COLO668 (cell line): Measurements from ENCODE around the gene RUSF1.
"Not testable (repeated sequence)": the region's sequence is repeated elsewhere in the genome, so short reads cannot be mapped to it uniquely, and the experiment has no call there.

ENCODE experiments used
- DNase-seq: peaks from one replicate; lab custom pipeline; 2025; ENCODE audit not compliant: unreplicated experiment; lab: John Stamatoyannopoulos, UW

RUSF1 gene

DNA sequence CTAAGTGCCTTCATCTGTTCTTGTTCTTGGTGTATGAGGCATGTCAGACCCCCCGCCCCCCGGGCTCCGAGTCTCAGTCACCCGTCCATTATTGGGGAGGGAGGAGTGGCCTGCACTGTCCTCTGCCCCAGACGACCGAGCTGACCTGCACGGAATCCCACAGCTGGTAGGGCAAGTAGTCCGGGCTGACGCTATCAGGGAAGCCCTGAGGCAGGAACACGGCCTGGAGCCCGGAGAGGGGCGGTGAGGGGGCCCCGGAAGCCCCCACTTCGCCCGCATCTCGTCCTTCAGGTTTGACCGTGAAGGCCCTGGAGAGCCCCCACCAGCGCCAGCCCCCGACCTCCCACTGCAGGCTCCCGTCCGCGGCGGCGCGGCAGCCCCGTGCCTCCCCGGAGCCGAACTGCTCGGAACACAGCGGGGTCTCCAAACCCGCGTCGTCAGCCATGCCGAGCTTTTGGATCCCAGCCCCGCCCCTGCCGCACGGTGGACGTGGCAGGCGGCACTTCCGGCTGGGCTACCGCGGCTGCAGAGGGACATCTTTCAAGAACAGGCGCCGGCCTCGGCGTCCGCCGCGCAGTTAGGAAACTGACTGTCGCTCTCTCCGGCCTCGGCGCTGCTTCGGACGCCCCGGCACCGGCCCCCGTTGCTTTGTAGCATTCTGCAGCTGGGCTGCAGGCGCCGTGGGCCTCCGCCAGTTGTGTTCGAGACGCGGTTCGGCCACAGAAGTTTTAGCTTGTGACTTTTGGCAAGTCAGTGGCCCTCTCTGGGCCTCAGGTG is at the start of gene RUSF1:
TSS of gene RUSF1 (minus strand) at position 463 of the 777 bp plus-strand sequence. CDS start at position 445, 18 bp downstream.
- peak; percentile 92 for DNase-seq

GRCh38 chr16:31542763-31543162 is 34.6 kb upstream of the RUSF1 start:
- no peak for DNase-seq

GRCh38 chr16:31539762-31540161 is 31.6 kb upstream of the RUSF1 start:
- not testable (repeated sequence) for DNase-seq

- DNase-seq = not testable (repeated sequence)
These were observed 30.0 kb upstream of the RUSF1 start for GRCh38 chr16:31538243-31538598.

GRCh38 chr16:31537362-31538242 is 29.4 kb upstream of the RUSF1 start:
- peak; percentile 14 for DNase-seq

DNA sequence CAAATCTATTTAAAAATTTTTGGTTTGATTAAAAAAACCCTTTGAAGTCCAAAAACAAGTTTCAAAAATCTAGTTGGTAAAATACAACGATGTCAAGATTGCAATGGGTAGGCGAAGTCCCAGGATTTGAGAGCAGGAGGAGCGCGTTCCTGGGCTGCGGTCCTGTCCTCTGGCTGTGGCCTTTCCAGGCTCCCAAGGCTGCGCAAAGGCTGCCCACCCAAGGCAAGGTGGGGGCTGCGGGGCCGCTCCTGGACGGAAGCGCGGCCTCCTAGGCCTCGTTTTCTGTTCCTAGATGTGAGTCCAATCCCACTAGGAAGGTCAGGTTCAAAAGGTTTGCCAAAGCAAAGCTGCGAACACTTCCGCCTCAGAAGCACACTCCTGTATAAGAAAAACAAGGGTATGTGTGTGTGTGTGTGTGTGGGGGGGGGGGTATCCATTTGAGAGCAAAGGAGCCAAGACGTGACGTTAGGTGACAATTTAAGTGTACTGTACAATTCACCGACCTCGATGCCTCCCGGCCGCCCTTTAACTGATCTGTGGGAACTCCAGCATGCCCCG is 28.7 kb upstream of the RUSF1 start:
- no peak for DNase-seq

DNA sequence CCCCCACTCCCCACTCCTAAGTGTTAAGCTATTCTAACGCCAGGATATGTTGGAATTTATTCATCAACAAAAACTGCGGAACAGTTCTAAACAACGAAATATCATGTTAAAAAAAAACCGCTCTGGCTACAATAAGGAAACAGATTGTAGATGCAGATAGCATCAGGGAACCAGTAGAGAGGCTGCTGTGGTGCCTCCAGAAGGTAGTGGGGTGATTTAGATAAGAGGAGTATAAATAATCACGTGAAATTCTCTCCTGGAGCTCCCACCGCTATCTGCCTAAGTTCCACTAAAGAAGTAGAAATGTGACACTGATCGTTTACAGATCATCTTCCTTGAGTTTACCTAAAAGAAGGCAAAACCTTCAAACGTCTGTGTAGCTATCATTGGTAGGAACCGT is 27.5 kb upstream of the RUSF1 start:
- DNase-seq = no peak

DNA sequence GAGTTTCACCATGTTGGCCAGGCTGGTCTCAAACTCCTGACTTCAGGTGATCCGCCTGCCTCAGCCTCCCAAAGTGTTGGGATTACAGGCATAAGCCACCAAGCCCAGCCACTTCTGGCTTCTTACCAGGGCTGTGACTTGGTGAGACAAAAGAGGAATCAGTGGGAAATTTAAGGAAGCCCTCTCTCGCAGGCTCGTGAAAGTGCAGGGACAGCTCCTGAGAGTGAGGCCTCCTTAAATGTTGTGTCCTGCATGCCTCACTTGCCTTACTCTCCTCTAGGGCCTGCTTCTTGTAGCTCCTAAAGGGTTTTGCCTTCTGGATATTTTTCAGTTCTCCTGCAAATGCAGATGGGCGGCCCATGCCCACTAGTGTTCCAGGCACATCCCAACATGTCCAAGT is 24.7 kb upstream of the RUSF1 start:
- DNase-seq = no peak

- DNase-seq = no peak
These were observed 23.9 kb upstream of the RUSF1 start for GRCh38 chr16:31532120-31532519.

DNA sequence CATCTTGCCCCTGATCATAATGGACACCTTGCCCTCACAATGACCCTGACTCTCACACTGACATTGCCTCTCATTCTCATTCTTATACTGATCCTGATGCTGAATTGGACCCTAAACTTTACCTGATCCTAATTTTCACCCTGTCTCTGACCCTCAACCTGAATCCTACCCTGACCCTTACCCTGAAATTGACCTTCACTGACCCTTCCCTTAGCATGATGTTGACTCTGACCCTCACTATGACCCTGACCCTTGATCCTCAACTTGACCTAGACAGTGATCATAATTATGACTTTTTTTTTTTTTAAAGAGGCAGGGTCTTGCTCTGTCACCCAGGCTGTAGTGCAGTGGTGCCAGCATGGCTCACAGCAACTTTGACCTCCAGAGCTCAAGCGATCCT is 22.9 kb upstream of the RUSF1 start:
- DNase-seq = no peak

DNA sequence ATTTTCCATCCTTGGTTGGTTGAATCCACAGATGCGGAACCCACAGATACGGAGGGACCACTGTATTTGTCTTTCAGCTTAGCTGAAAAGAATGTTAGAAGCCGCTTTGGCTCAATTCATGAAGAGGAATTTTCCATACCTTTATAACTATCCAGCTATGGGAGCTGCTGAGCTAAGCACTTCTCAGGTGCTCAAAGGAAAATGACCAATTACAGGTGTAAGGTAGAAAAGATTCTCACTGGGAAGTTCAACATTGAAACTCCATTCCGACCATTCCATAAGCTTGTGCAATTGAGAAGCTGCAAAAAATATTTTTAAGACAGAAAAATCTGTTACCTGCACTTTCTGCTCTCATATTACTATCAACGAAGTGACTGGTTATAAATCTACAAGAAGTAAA is 22.2 kb upstream of the RUSF1 start:
- no peak for DNase-seq

DNA sequence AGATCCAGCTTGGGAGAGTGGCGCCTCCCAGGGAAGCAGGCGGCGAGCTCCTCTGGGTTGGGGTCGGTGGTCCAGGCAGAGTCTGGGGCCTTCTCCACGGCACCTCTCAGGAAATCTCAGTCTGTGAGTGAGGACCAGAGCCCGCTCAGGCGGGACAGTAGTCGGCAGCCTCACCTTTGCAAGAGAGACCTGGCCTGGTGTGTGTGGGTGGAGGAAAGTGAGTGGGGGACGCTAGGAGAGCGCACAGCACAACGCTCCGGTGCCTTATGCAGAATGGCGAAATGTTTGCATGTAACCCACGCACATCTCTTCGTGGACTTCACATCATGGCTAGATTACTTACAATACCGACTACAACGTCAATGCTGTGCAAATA is 21.7 kb upstream of the RUSF1 start:
- DNase-seq = no peak

DNA sequence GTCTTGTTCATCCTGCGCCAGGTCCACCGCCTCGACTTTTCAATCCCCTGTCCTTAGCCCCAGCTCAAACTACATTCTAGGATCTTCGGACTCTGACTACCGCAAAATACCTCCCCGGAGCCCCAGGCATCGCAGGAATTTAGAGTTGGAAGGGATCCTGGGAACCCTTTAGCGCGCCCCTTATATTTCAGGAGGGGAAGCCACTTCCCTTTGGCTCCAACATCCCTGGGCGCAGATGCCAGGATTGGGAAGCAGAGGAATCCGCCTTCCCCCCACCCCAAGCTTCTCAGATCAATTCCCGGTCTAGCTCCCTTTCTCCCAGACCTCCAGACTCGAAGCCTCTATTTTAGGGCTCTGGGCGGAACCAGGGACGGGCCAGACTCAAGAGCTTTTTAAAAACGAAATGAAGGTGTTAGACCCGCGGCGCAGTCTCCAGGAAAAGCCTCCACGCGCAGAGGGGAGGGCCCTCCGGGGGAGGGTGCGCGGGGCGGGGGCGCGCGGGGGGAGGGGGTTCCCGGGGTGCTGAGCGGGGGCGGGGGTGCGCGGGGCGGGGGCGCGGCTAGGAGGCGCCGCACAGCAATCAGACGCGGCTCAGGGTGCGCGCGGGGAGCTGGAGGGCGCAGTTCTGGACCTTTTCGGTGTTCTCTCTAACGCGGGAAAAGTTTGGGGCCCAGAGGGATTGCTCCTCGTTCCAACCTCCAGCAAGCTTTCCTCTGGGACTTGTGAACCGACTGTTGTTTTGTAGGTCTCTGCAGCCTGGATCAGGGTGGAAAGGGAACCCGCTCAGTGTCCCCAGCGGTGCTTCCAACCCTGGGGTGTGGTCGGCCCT is 21.1 kb upstream of the RUSF1 start:
- no peak for DNase-seq

- DNase-seq = no peak
These were observed 20.4 kb upstream of the RUSF1 start for GRCh38 chr16:31528523-31529107.

DNA sequence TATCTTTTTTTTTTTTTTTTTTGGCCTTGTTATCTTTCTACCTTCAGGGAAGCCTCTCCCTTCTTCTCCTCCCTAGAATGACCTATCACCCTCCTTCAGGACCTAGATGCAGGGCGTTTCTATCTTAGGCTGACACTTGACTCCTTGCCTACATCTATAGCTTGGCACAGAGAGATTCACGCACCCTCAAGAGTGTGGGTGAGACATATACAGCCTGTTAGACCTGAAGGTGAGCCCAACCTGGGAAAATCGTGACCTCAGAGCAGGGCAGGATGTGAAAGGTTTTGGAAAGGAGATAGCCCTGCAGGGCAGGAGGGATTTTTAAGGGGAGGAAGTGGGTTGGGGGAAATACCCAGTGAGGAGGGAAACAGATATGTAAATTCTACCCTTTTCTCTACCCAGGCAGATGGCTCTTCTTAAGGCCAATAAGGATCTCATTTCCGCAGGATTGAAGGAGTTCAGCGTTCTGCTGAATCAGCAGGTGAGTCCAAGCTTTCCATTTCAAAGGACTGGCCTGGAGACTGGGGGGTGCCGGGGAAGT is 19.6 kb upstream of the RUSF1 start, which contains the start of gene AHSP:
TSS of gene AHSP (plus strand) at position 167 of the 541 bp plus-strand sequence. CDS start at position 407, 240 bp downstream.
- no peak for DNase-seq

DNA sequence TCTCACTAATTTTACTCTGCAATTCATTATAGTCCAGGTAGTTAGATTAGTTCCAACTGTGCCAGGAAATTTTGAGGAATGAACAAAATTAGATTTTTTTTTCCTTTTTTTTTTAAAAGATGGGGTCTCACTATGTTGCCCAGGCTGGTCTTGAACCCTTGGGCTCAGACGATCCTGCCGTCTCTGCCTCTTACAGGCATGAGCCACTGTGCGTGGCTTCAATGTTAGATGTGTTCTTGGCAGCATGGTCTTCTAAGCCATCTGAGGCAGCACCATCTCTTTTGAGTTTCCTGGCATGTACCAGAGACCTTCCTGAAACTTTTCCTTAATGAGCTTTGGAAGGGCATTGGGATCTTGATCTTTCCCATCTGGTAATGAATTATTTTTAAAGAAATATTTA is 16.9 kb upstream of the RUSF1 start:
- DNase-seq = no peak

DNA sequence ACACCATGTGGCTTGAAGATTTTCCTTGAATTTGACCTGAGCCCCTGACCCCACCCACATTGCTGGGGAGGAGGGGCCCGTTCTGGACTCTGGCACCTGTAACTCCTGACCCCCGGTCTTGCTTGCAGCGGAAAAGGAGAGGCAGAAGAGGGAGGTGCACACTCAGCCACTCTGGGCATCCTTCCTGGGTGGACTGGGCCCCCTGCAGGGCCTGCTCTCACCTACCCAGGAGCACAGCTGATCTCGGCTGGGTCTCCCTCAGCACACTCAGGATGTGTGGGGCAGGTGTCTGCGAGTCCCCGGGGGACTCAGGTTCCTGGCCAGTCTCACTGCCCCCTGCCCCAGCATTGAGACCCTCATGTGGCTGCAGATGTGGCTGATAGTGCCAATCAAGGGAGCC is 15.6 kb upstream of the RUSF1 start:
- DNase-seq = not testable (repeated sequence)

GRCh38 chr16:31522071-31522470 is 13.9 kb upstream of the RUSF1 start:
- DNase-seq = no peak

- DNase-seq = no peak
These were observed 13.2 kb upstream of the RUSF1 start for GRCh38 chr16:31521368-31521767.

GRCh38 chr16:31519759-31520431 is 11.7 kb upstream of the RUSF1 start:
- DNase-seq = peak; percentile 48
